Measurements from ENCODE around the gene MAD1L1.

Gene MAD1L1

GRCh38 chr7:1928645-1929348 lies 303.9 kb downstream of the MAD1L1 start:
- Histone ChIP-seq H3K4me3 (ENCODE audit: low read length) (no peak overlapping the region), H3K9ac (ENCODE audit: low read depth, low read length) (no peak overlapping the region), H3K4me1 (ENCODE audit: insufficient read depth, low read length) (no peaks in the 10 kb centered on the region), H3K27ac (ENCODE audit: low read length) (no peak overlapping the region), H3K9me3 (ENCODE audit: insufficient read depth, low read depth, low read length) (no peaks in the 10 kb centered on the region), H3K27me3 (ENCODE audit: insufficient read depth, low read length) (no peaks in the 10 kb centered on the region), H3K36me3 (ENCODE audit: insufficient read depth, low read depth, low read length) (no peaks in the 10 kb centered on the region)

GRCh38 chr7:1927937-1928644 lies 304.7 kb downstream of the MAD1L1 start:
- Histone ChIP-seq H3K4me1 (ENCODE audit: insufficient read depth, low read length) (no peaks in the 10 kb centered on the region), H3K27ac (ENCODE audit: low read length) (no peak overlapping the region), H3K27me3 (ENCODE audit: insufficient read depth, low read length) (no peaks in the 10 kb centered on the region), H3K9ac (ENCODE audit: low read depth, low read length) (no peak overlapping the region), H3K9me3 (ENCODE audit: insufficient read depth, low read depth, low read length) (no peaks in the 10 kb centered on the region), H3K4me3 (ENCODE audit: low read length) (no peak overlapping the region), H3K36me3 (ENCODE audit: insufficient read depth, low read depth, low read length) (no peaks in the 10 kb centered on the region)

GRCh38 chr7:1926908-1927306 lies 305.8 kb downstream of the MAD1L1 start:
- H3K9me3 ChIP-seq (ENCODE audit: insufficient read depth, low read depth, low read length): no peaks in the 10 kb centered on the region
- no peak overlapping the region for H3K4me3 ChIP-seq (ENCODE audit: low read length)
- no peaks in the 10 kb centered on the region for H3K36me3 ChIP-seq (ENCODE audit: insufficient read depth, low read depth, low read length)
- H3K4me1 ChIP-seq (ENCODE audit: insufficient read depth, low read length): no peaks in the 10 kb centered on the region
- no peak overlapping the region for H3K27ac ChIP-seq (ENCODE audit: low read length)
- no peak overlapping the region for H3K9ac ChIP-seq (ENCODE audit: low read depth, low read length)
- no peaks in the 10 kb centered on the region for H3K27me3 ChIP-seq (ENCODE audit: insufficient read depth, low read length)

- Histone ChIP-seq H3K4me1 (ENCODE audit: insufficient read depth, low read length) (no peaks in the 10 kb centered on the region), H3K9ac (ENCODE audit: low read depth, low read length) (no peak overlapping the region), H3K36me3 (ENCODE audit: insufficient read depth, low read depth, low read length) (no peaks in the 10 kb centered on the region), H3K4me3 (ENCODE audit: low read length) (no peak overlapping the region), H3K27ac (ENCODE audit: low read length) (no peak overlapping the region), H3K27me3 (ENCODE audit: insufficient read depth, low read length) (no peaks in the 10 kb centered on the region), H3K9me3 (ENCODE audit: insufficient read depth, low read depth, low read length) (no peaks in the 10 kb centered on the region)
Observed at GRCh38 chr7:1925973-1926907, 306.5 kb downstream of the MAD1L1 start.

- Histone ChIP-seq H3K36me3 (ENCODE audit: insufficient read depth, low read depth, low read length) (no peaks in the 10 kb centered on the region), H3K9ac (ENCODE audit: low read depth, low read length) (no peak overlapping the region), H3K9me3 (ENCODE audit: insufficient read depth, low read depth, low read length) (no peaks in the 10 kb centered on the region), H3K27me3 (ENCODE audit: insufficient read depth, low read length) (no peaks in the 10 kb centered on the region), H3K4me3 (ENCODE audit: low read length) (no peak overlapping the region), H3K4me1 (ENCODE audit: insufficient read depth, low read length) (no peaks in the 10 kb centered on the region), H3K27ac (ENCODE audit: low read length) (no peak overlapping the region)
Observed at GRCh38 chr7:1925349-1925748, 307.4 kb downstream of the MAD1L1 start.

- no peak overlapping the region for H3K4me3 ChIP-seq (ENCODE audit: low read length)
- no peaks in the 10 kb centered on the region for H3K27me3 ChIP-seq (ENCODE audit: insufficient read depth, low read length)
- no peaks in the 10 kb centered on the region for H3K4me1 ChIP-seq (ENCODE audit: insufficient read depth, low read length)
- no peak overlapping the region for H3K9ac ChIP-seq (ENCODE audit: low read depth, low read length)
- H3K36me3 ChIP-seq (ENCODE audit: insufficient read depth, low read depth, low read length): no peaks in the 10 kb centered on the region
- no peak overlapping the region for H3K27ac ChIP-seq (ENCODE audit: low read length)
- H3K9me3 ChIP-seq (ENCODE audit: insufficient read depth, low read depth, low read length): no peaks in the 10 kb centered on the region
Observed at GRCh38 chr7:1924258-1924817, 308.4 kb downstream of the MAD1L1 start.

GRCh38 chr7:1923409-1924257 lies 309.1 kb downstream of the MAD1L1 start:
- Histone ChIP-seq H3K27ac (ENCODE audit: low read length) (no peak overlapping the region), H3K9me3 (ENCODE audit: insufficient read depth, low read depth, low read length) (no peaks in the 10 kb centered on the region), H3K9ac (ENCODE audit: low read depth, low read length) (no peak overlapping the region), H3K27me3 (ENCODE audit: insufficient read depth, low read length) (no peaks in the 10 kb centered on the region), H3K4me1 (ENCODE audit: insufficient read depth, low read length) (no peaks in the 10 kb centered on the region), H3K4me3 (ENCODE audit: low read length) (no peak overlapping the region), H3K36me3 (ENCODE audit: insufficient read depth, low read depth, low read length) (no peaks in the 10 kb centered on the region)

- Histone ChIP-seq H3K9me3 (ENCODE audit: insufficient read depth, low read depth, low read length) (no peaks in the 10 kb centered on the region), H3K4me1 (ENCODE audit: insufficient read depth, low read length) (no peaks in the 10 kb centered on the region), H3K4me3 (ENCODE audit: low read length) (no peak overlapping the region), H3K27ac (ENCODE audit: low read length) (no peak overlapping the region), H3K9ac (ENCODE audit: low read depth, low read length) (no peak overlapping the region), H3K36me3 (ENCODE audit: insufficient read depth, low read depth, low read length) (no peaks in the 10 kb centered on the region), H3K27me3 (ENCODE audit: insufficient read depth, low read length) (no peaks in the 10 kb centered on the region)
Observed at GRCh38 chr7:1922870-1923236, 309.9 kb downstream of the MAD1L1 start.

- no peaks in the 10 kb centered on the region for H3K27me3 ChIP-seq (ENCODE audit: insufficient read depth, low read length)
- no peaks in the 10 kb centered on the region for H3K36me3 ChIP-seq (ENCODE audit: insufficient read depth, low read depth, low read length)
- no peak overlapping the region for H3K27ac ChIP-seq (ENCODE audit: low read length)
- H3K4me1 ChIP-seq (ENCODE audit: insufficient read depth, low read length): no peaks in the 10 kb centered on the region
- no peak overlapping the region for H3K9ac ChIP-seq (ENCODE audit: low read depth, low read length)
- H3K9me3 ChIP-seq (ENCODE audit: insufficient read depth, low read depth, low read length): no peaks in the 10 kb centered on the region
- no peak overlapping the region for H3K4me3 ChIP-seq (ENCODE audit: low read length)
Observed at GRCh38 chr7:1922071-1922869, 310.5 kb downstream of the MAD1L1 start.

GRCh38 chr7:1920881-1921280 lies 311.9 kb downstream of the MAD1L1 start:
- Histone ChIP-seq H3K4me3 (ENCODE audit: low read length) (no peak overlapping the region), H3K27ac (ENCODE audit: low read length) (no peak overlapping the region), H3K9me3 (ENCODE audit: insufficient read depth, low read depth, low read length) (no peaks in the 10 kb centered on the region), H3K4me1 (ENCODE audit: insufficient read depth, low read length) (no peaks in the 10 kb centered on the region), H3K36me3 (ENCODE audit: insufficient read depth, low read depth, low read length) (no peaks in the 10 kb centered on the region), H3K27me3 (ENCODE audit: insufficient read depth, low read length) (no peaks in the 10 kb centered on the region), H3K9ac (ENCODE audit: low read depth, low read length) (no peak overlapping the region)
